HG03159 (cell line): ENCODE results near the gene ARHGAP22.

ENCODE experiments used
- ATAC-seq: cut with Tn5 transposase; IDR thresholded peaks from one replicate; pipeline ENCODE4 v1.9.1; 2021; ENCODE audit warnings: mild to moderate bottlenecking, moderate library complexity; ENCODE audit not compliant: unreplicated experiment

Gene ARHGAP22

GRCh38 chr10:48555310-48556042 is 49.4 kb downstream of the ARHGAP22 start:
- no peak for ATAC-seq

- no peak for ATAC-seq
Observed at GRCh38 chr10:48554656-48555055, 50.2 kb downstream of the ARHGAP22 start.

GRCh38 chr10:48554246-48554645 is 50.6 kb downstream of the ARHGAP22 start:
- ATAC-seq = no peak

- no peak for ATAC-seq
Observed at GRCh38 chr10:48552946-48553564, 51.8 kb downstream of the ARHGAP22 start.

- ATAC-seq = no peak
Observed at GRCh38 chr10:48551861-48552591, 52.8 kb downstream of the ARHGAP22 start.

GRCh38 chr10:48550977-48551376 is 53.9 kb downstream of the ARHGAP22 start:
- no peak for ATAC-seq

- no peak for ATAC-seq
Observed at GRCh38 chr10:48550071-48550691, 54.7 kb downstream of the ARHGAP22 start.

GRCh38 chr10:48549236-48549635 is 55.6 kb downstream of the ARHGAP22 start:
- ATAC-seq = no peak

- no peak for ATAC-seq
Observed at GRCh38 chr10:48548531-48549135, 56.2 kb downstream of the ARHGAP22 start.

- ATAC-seq = no peak
Observed at GRCh38 chr10:48547981-48548380, 56.9 kb downstream of the ARHGAP22 start.

GRCh38 chr10:48547061-48547895 is 57.6 kb downstream of the ARHGAP22 start:
- ATAC-seq = no peak

- no peak for ATAC-seq
Observed at GRCh38 chr10:48545462-48546145, 59.3 kb downstream of the ARHGAP22 start.

- ATAC-seq = no peak
Observed at GRCh38 chr10:48543182-48543844, 61.6 kb downstream of the ARHGAP22 start.

- no peak for ATAC-seq
Observed at GRCh38 chr10:48542471-48543181, 62.2 kb downstream of the ARHGAP22 start.

- ATAC-seq = no peak
Observed at GRCh38 chr10:48541144-48541795, 63.6 kb downstream of the ARHGAP22 start.

GRCh38 chr10:48538611-48539010 is 66.3 kb downstream of the ARHGAP22 start:
- ATAC-seq = no peak

- no peak for ATAC-seq
Observed at GRCh38 chr10:48536916-48537890, 67.7 kb downstream of the ARHGAP22 start.
